ENCODE results near the gene MBD3L5. TPM values are rescaled to one million over a fixed set of nuclear protein-coding genes. Genes with fewer than 3 reads are reported as not detected.

MBD3L5 gene
- total RNA-seq, 1 experiment from 2014 or later, result not detected

DNA sequence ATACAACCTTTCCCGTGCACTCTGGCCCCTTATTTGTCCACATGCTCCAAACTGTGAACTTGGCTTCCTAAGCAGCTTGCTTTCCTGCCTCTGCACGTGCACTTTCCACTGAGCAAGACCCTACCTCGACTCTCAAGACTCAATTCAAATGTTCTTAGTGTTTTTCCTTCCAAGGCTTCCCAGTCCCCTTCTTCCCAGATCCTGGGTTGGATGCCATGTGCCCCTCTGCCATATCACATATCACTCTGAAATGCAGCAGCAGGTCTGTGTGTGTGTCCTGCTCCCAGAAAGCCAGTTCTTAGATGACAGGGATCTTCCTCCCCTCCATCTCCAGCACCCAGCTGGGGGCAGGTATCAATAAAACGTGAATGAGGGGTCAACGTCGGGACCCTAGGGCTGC is 42.2 kb downstream of the MBD3L5 start:
- no peak for DNase-seq
- Histone ChIP-seq H3K27ac (ENCODE audit: insufficient read length, low read depth, low read length) (no peak overlapping the region), H3K23ac (ENCODE audit: insufficient read length, low read depth, low read length) (no peak overlapping the region), H2BK5ac (ENCODE audit: insufficient read length, low read length) (no peak overlapping the region), H3K79me2 (ENCODE audit: insufficient read depth, low read length) (no peaks in the 10 kb centered on the region), H2BK20ac (ENCODE audit: low read depth, low read length, poor library complexity, severe bottlenecking) (no peak overlapping the region), H2BK120ac (ENCODE audit: low read depth, low read length, poor library complexity, severe bottlenecking) (no peak overlapping the region), H3K56ac (ENCODE audit: insufficient read length, low read depth, low read length) (no peak overlapping the region), H2AFZ (ENCODE audit: low read length) (no peak overlapping the region), H3K18ac (ENCODE audit: insufficient read length, low read depth, low read length) (no peak overlapping the region), H3K9ac (ENCODE audit: extremely low read depth, insufficient read length, low read length) (no peak overlapping the region), H2BK12ac (ENCODE audit: insufficient read length, low read depth, low read length) (no peak overlapping the region), H4K91ac (ENCODE audit: insufficient read length, low read depth, low read length) (no peak overlapping the region), H3K4me2 (ENCODE audit: insufficient read depth, insufficient read length, low read length) (no peak overlapping the region), H3K9me3 (ENCODE audit: control insufficient read depth, low read depth, low read length) (peaks cover 15% of the 10 kb centered on the region), H3K14ac (ENCODE audit: insufficient read depth, low read length) (no peak overlapping the region), H3T11ph (ENCODE audit: low read length) (no peak overlapping the region), H4K5ac (ENCODE audit: insufficient read length, low read depth, low read length) (no peak overlapping the region), H3K79me1 (ENCODE audit: insufficient read depth, low read depth, low read length, poor library complexity, severe bottlenecking) (no peaks in the 10 kb centered on the region), H3K4me1 (ENCODE audit: insufficient read depth, low read length) (no peaks in the 10 kb centered on the region), H4K8ac (replicated peaks; ENCODE audit: insufficient read length, low read depth, low read length) (no peak overlapping the region), H3K27me3 (ENCODE audit: insufficient read depth, low read length) (no peaks in the 10 kb centered on the region), H2AK5ac (ENCODE audit: insufficient read length, low read length) (no peak overlapping the region), H2BK15ac (ENCODE audit: low read depth, low read length) (no peak overlapping the region), H3K23me2 (ENCODE audit: insufficient read length, low read depth, low read length, poor library complexity, severe bottlenecking) (peaks cover 7% of the 10 kb centered on the region), H4K20me1 (ENCODE audit: control insufficient read depth, insufficient read depth, insufficient read length) (no peaks in the 10 kb centered on the region), H3K4ac (ENCODE audit: low read depth, low read length) (no peak overlapping the region)
- no CpG with 5 or more reads among the region's 6 CpGs for WGBS (ENCODE audit: extremely low coverage, insufficient read length, low lambda C conversion rate)
- TF ChIP-seq, protein P1, sequence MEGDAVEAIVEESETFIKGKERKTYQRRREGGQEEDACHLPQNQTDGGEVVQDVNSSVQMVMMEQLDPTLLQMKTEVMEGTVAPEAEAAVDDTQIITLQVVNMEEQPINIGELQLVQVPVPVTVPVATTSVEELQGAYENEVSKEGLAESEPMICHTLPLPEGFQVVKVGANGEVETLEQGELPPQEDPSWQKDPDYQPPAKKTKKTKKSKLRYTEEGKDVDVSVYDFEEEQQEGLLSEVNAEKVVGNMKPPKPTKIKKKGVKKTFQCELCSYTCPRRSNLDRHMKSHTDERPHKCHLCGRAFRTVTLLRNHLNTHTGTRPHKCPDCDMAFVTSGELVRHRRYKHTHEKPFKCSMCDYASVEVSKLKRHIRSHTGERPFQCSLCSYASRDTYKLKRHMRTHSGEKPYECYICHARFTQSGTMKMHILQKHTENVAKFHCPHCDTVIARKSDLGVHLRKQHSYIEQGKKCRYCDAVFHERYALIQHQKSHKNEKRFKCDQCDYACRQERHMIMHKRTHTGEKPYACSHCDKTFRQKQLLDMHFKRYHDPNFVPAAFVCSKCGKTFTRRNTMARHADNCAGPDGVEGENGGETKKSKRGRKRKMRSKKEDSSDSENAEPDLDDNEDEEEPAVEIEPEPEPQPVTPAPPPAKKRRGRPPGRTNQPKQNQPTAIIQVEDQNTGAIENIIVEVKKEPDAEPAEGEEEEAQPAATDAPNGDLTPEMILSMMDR (conservative IDR thresholded peaks at IDR 0.05), result no peak
- peaks cover 28 to 34% of the 10 kb centered on the region in 2 experiments for H3K9me3 Mint-ChIP-seq
- H3K27me3 Mint-ChIP-seq (ENCODE audit: low read depth), result no peaks in the 10 kb centered on the region
- peak overlapping the region in 1 of 2 experiments; percentile 38; a peak in 2 of 5 replicates for H3K4me3 Mint-ChIP-seq
- H3K4me1 Mint-ChIP-seq, result peaks cover 0 to 3% of the 10 kb centered on the region in 2 experiments; a peak in 2 of 4 replicates
- H3K36me3 Mint-ChIP-seq (ENCODE audit: insufficient read depth in 1 of 3, low read depth in 3 of 3), result peaks cover 58 to 65% (median 59%) of the 10 kb centered on the region in 3 experiments
- H3K27ac Mint-ChIP-seq, result no peak overlapping the region

Measured in H9 (cell line).